ENCODE data around the gene ENTREP3.

The ENTREP3 gene

GRCh38 chr1:155300553-155301329, 45.5 kb upstream of the ENTREP3 start:
- Histone ChIP-seq H3K4ac (ENCODE audit: low read depth in 1 of 2, low read length in 2 of 2) (no peak overlapping the region), H4K91ac (ENCODE audit: low read length) (no peak overlapping the region), H2BK12ac (ENCODE audit: low read length in 2 of 2) (no peak overlapping the region), H3K23ac (ENCODE audit: low read length in 2 of 2) (no peak overlapping the region), H3K4me1 (ENCODE audit: control insufficient read depth, insufficient read depth, low read depth, low read length) (peaks cover 7% of the 10 kb centered on the region), H3K4me2 (ENCODE audit: low read length, poor library complexity, severe bottlenecking) (no peak overlapping the region), H3K4me3 (ENCODE audit: insufficient read depth in 1 of 2, low read depth in 1 of 2, low read length in 2 of 2) (no peak overlapping the region), H3K27me3 (ENCODE audit: control insufficient read depth in 1 of 2, insufficient read depth in 1 of 2, low read length in 2 of 2) (peaks cover 20 to 21% of the 10 kb centered on the region in 2 experiments), H3K18ac (ENCODE audit: low read depth in 1 of 2, low read length in 2 of 2) (no peak overlapping the region), H2BK120ac (ENCODE audit: low read depth, low read length) (no peak overlapping the region), H3K14ac (ENCODE audit: low read length in 2 of 2) (no peak overlapping the region), H3K36me3 (ENCODE audit: control insufficient read depth in 1 of 2, insufficient read depth in 2 of 2, low read depth in 1 of 2, low read length in 2 of 2) (no peaks in the 10 kb centered on the region), H3K9me3 (ENCODE audit: control insufficient read depth, low read length) (no peaks in the 10 kb centered on the region), H2BK15ac (ENCODE audit: low read depth, poor library complexity, severe bottlenecking) (no peak overlapping the region), H4K8ac (ENCODE audit: low read length) (no peak overlapping the region), H2AFZ (ENCODE audit: low read depth, low read length) (no peak overlapping the region), H2BK5ac (ENCODE audit: low read depth, low read length, poor library complexity, severe bottlenecking) (no peak overlapping the region), H3K9ac (ENCODE audit: low read length) (no peak overlapping the region), H2AK5ac (ENCODE audit: low read length, severe bottlenecking) (no peak overlapping the region), H3K79me1 (replicated peaks; ENCODE audit: low read length, poor library complexity, severe bottlenecking) (peaks cover under 1% of the 10 kb centered on the region), H3K27ac (ENCODE audit: low read length, poor library complexity, severe bottlenecking) (no peak overlapping the region)
- 91% methylated on average over 9 of the region's 9 CpGs for WGBS
- DNase-seq: no peak

- Histone ChIP-seq H3K14ac (ENCODE audit: low read length in 2 of 2) (no peak overlapping the region), H3K4me1 (ENCODE audit: control insufficient read depth, insufficient read depth, low read depth, low read length) (peaks cover 11% of the 10 kb centered on the region), H3K4me3 (ENCODE audit: insufficient read depth in 1 of 2, low read depth in 1 of 2, low read length in 2 of 2) (no peak overlapping the region), H2AFZ (ENCODE audit: low read depth, low read length) (no peak overlapping the region), H3K4ac (ENCODE audit: low read depth in 1 of 2, low read length in 2 of 2) (no peak overlapping the region), H3K9me3 (ENCODE audit: control insufficient read depth, low read length) (no peaks in the 10 kb centered on the region), H3K27ac (ENCODE audit: low read length, poor library complexity, severe bottlenecking) (no peak overlapping the region), H3K36me3 (ENCODE audit: control insufficient read depth in 1 of 2, insufficient read depth in 2 of 2, low read depth in 1 of 2, low read length in 2 of 2) (no peaks in the 10 kb centered on the region), H3K4me2 (ENCODE audit: low read length, poor library complexity, severe bottlenecking) (no peak overlapping the region), H2AK5ac (ENCODE audit: low read length, severe bottlenecking) (no peak overlapping the region), H3K9ac (ENCODE audit: low read length) (no peak overlapping the region), H2BK15ac (ENCODE audit: low read depth, poor library complexity, severe bottlenecking) (no peak overlapping the region), H4K8ac (ENCODE audit: low read length) (no peak overlapping the region), H3K23ac (ENCODE audit: low read length in 2 of 2) (no peak overlapping the region), H2BK12ac (ENCODE audit: low read length in 2 of 2) (no peak overlapping the region), H3K18ac (ENCODE audit: low read depth in 1 of 2, low read length in 2 of 2) (no peak overlapping the region), H2BK5ac (ENCODE audit: low read depth, low read length, poor library complexity, severe bottlenecking) (no peak overlapping the region), H3K27me3 (ENCODE audit: control insufficient read depth in 1 of 2, insufficient read depth in 1 of 2, low read length in 2 of 2) (peaks cover 27 to 28% of the 10 kb centered on the region in 2 experiments), H4K91ac (ENCODE audit: low read length) (no peak overlapping the region), H3K79me1 (replicated peaks; ENCODE audit: low read length, poor library complexity, severe bottlenecking) (no peaks in the 10 kb centered on the region), H2BK120ac (ENCODE audit: low read depth, low read length) (no peak overlapping the region)
- no peak for DNase-seq
- 96% methylated on average over 6 of the region's 8 CpGs for WGBS
These were observed 44.7 kb upstream of the ENTREP3 start for GRCh38 chr1:155300024-155300423.

GRCh38 chr1:155297384-155297783, 42.1 kb upstream of the ENTREP3 start:
- no peak overlapping the region for H4K8ac ChIP-seq (ENCODE audit: low read length)
- no peak overlapping the region for H2AK5ac ChIP-seq (ENCODE audit: low read length, severe bottlenecking)
- H2AFZ ChIP-seq (ENCODE audit: low read depth, low read length): no peak overlapping the region
- peaks cover 10% of the 10 kb centered on the region for H3K4me1 ChIP-seq (ENCODE audit: control insufficient read depth, insufficient read depth, low read depth, low read length)
- H3K27me3 ChIP-seq (ENCODE audit: control insufficient read depth in 1 of 2, insufficient read depth in 1 of 2, low read length in 2 of 2): peaks cover 50 to 52% of the 10 kb centered on the region in 2 experiments
- WGBS: 78% methylated on average over 7 of the region's 7 CpGs
- no peak overlapping the region for H2BK5ac ChIP-seq (ENCODE audit: low read depth, low read length, poor library complexity, severe bottlenecking)
- H2BK15ac ChIP-seq (ENCODE audit: low read depth, poor library complexity, severe bottlenecking): no peak overlapping the region
- DNase-seq: no peak
- H4K91ac ChIP-seq (ENCODE audit: low read length): no peak overlapping the region
- no peak overlapping the region for H3K4me3 ChIP-seq (ENCODE audit: insufficient read depth in 1 of 2, low read depth in 1 of 2, low read length in 2 of 2)
- H3K23ac ChIP-seq (ENCODE audit: low read length in 2 of 2): no peak overlapping the region
- no peak overlapping the region for H3K4me2 ChIP-seq (ENCODE audit: low read length, poor library complexity, severe bottlenecking)
- peak overlapping the region in 1 of 2 experiments; percentile 47 for H3K14ac ChIP-seq (ENCODE audit: low read length in 2 of 2)
- no peak overlapping the region for H3K4ac ChIP-seq (ENCODE audit: low read depth in 1 of 2, low read length in 2 of 2)
- H3K79me1 ChIP-seq (replicated peaks; ENCODE audit: low read length, poor library complexity, severe bottlenecking): no peaks in the 10 kb centered on the region
- H2BK120ac ChIP-seq (ENCODE audit: low read depth, low read length): no peak overlapping the region
- H3K36me3 ChIP-seq (ENCODE audit: control insufficient read depth in 1 of 2, insufficient read depth in 2 of 2, low read depth in 1 of 2, low read length in 2 of 2): no peaks in the 10 kb centered on the region
- H3K18ac ChIP-seq (ENCODE audit: low read depth in 1 of 2, low read length in 2 of 2): no peak overlapping the region
- no peak overlapping the region for H3K27ac ChIP-seq (ENCODE audit: low read length, poor library complexity, severe bottlenecking)
- H3K9me3 ChIP-seq (ENCODE audit: control insufficient read depth, low read length): no peaks in the 10 kb centered on the region
- H3K9ac ChIP-seq (ENCODE audit: low read length): no peak overlapping the region
- H2BK12ac ChIP-seq (ENCODE audit: low read length in 2 of 2): no peak overlapping the region

- Histone ChIP-seq H3K18ac (ENCODE audit: low read depth in 1 of 2, low read length in 2 of 2) (no peak overlapping the region), H3K36me3 (ENCODE audit: control insufficient read depth in 1 of 2, insufficient read depth in 2 of 2, low read depth in 1 of 2, low read length in 2 of 2) (no peaks in the 10 kb centered on the region), H3K9ac (ENCODE audit: low read length) (no peak overlapping the region), H3K9me3 (ENCODE audit: control insufficient read depth, low read length) (no peaks in the 10 kb centered on the region), H3K4me3 (ENCODE audit: insufficient read depth in 1 of 2, low read depth in 1 of 2, low read length in 2 of 2) (no peak overlapping the region), H4K91ac (ENCODE audit: low read length) (no peak overlapping the region), H2BK120ac (ENCODE audit: low read depth, low read length) (no peak overlapping the region), H3K4me2 (ENCODE audit: low read length, poor library complexity, severe bottlenecking) (no peak overlapping the region), H3K4me1 (ENCODE audit: control insufficient read depth, insufficient read depth, low read depth, low read length) (peaks cover 10% of the 10 kb centered on the region), H2AFZ (ENCODE audit: low read depth, low read length) (no peak overlapping the region), H3K14ac (ENCODE audit: low read length in 2 of 2) (no peak overlapping the region), H2BK15ac (ENCODE audit: low read depth, poor library complexity, severe bottlenecking) (no peak overlapping the region), H3K23ac (ENCODE audit: low read length in 2 of 2) (no peak overlapping the region), H2BK5ac (ENCODE audit: low read depth, low read length, poor library complexity, severe bottlenecking) (no peak overlapping the region), H3K4ac (ENCODE audit: low read depth in 1 of 2, low read length in 2 of 2) (no peak overlapping the region), H3K79me1 (replicated peaks; ENCODE audit: low read length, poor library complexity, severe bottlenecking) (no peaks in the 10 kb centered on the region), H2BK12ac (ENCODE audit: low read length in 2 of 2) (no peak overlapping the region), H3K27ac (ENCODE audit: low read length, poor library complexity, severe bottlenecking) (no peak overlapping the region), H2AK5ac (ENCODE audit: low read length, severe bottlenecking) (no peak overlapping the region), H4K8ac (ENCODE audit: low read length) (no peak overlapping the region), H3K27me3 (ENCODE audit: control insufficient read depth in 1 of 2, insufficient read depth in 1 of 2, low read length in 2 of 2) (peaks cover 51 to 57% of the 10 kb centered on the region in 2 experiments)
- DNase-seq: no peak
- WGBS: 88% methylated on average over 3 of the region's 3 CpGs
These were observed 41.4 kb upstream of the ENTREP3 start for GRCh38 chr1:155296661-155297060.
